CD4-positive, alpha-beta T cell treated with Interleukin-21 for 1 hour (primary cell): Measurements from ENCODE around the gene FAM20C.

Source experiments
- DNase-seq: peaks from one replicate; pipeline ENCODE4 v3.0.0-alpha.2; 2020

The FAM20C gene

DNA sequence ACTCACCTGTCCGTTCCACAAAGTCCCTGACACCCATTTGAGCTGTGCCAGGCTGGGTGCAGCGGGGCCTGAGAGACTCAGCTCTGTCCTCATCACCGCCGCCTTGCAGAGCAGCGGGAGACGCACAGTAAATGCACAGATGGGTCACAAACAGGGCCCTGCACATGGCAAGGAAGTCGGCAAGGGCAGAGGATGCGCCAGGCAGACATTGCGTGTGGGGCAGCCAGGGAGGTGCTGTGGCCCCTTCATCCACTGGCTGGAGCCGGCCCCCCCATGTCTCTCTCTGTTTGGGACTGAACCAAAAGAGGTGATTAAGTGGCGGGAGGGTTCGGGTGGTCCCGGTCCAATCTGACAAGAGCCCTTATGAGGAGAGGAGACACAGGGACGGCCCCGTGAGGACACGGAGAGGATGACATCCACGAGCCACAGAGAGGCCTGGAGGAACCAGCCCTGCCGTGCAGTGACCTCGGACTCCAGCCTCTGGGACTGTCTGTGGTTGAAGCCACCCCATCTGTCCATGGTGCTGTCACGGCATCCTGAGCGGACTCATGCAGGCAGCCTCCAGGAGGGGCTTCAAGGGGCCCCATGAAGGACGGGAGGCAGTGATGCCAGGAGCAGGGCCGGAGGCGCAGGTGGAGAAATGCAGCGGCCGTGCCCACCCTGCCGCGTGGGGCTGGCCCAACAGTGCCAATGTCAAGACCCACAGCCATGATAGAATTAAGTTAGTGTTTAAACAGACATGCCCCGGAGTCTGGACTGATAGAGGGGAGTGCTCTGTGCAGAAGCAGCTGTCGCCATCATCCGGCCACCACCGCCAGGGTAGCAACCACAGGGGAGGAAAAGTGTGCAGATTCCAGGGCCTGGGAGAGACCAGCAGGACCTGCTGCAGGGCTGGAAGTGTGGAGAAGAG lies 69.2 kb downstream of the FAM20C start:
- DNase-seq, result no peak

DNA sequence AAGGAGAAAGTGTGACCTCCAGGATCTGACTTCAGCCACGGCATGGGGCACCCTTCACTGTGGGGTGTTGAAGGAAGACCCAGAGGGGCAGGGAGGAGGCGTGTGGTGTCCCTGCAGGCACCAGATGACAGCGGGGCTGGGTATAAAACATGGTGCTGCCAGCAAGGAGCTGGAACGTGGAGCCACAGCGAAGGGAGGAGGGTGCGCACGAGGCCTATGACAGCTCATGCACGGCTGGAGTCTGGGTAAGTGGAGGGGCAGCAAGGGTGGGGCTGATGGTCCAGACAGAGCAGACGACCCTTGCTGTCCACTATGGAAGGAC lies 69.8 kb downstream of the FAM20C start:
- DNase-seq, result no peak

DNA sequence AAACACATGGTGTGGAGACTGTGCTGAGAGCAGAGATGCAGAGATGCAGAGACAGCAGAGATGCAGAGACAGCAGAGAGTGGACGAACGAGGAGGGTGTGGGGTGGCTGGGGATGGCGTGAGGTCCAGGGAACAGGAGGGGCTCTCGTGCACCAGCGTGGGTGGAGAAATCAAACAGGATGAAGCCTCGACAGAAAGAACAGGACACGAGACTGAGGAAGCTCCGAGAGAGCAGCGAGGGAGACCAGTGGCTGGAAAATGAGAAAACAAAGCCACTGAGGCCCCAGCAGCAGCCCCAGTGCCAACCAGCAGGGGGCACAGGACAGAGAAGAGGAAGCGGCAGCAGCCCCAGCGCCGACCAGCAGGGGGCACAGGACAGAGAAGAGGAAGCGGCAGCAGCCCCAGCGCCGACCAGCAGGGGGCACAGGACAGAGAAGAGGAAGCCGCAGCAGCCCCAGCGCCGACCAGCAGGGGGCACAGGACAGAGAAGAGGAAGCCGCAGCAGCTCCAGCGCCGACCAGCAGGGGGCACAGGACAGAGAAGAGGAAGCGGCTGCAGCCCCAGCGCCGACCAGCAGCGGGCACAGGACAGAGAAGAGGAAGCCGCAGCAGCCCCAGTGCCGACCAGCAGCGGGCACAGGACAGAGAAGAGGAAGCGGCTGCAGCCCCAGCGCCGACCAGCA lies 70.4 kb downstream of the FAM20C start:
- DNase-seq, result peak; percentile 61

DNA sequence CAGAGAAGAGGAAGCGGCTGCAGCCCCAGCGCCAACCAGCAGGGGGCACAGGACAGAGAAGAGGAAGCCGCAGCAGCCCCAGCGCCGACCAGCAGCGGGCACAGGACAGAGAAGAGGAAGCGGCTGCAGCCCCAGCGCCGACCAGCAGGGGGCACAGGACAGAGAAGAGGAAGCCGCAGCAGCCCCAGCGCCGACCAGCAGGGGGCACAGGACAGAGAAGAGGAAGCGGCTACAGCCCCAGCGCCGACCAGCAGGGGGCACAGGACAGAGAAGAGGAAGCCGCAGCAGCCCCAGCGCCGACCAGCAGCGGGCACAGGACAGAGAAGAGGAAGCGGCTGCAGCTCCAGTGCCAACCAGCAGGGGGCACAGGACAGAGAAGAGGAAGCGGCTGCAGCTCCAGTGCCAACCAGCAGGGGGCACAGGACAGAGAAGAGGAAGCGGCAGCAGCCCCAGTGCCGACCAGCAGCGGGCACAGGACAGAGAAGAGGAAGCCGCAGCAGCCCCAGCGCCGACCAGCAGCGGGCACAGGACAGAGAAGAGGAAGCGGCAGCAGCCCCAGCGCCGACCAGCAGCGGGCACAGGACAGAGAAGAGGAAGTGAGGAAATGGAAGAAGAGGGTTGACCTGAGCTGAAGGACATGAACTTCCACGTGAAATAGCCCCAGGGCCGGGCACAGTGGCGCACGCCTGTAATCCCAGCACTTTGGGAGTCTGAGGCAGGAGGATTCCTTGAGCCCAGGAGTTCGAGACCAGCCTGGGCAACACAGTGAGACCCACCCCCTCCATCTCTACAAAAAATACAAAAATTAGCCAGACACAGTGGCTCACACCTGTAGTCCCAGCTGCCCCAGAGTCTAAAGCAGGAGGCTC lies 71.3 kb downstream of the FAM20C start:
- peak; percentile 74 for DNase-seq

DNA sequence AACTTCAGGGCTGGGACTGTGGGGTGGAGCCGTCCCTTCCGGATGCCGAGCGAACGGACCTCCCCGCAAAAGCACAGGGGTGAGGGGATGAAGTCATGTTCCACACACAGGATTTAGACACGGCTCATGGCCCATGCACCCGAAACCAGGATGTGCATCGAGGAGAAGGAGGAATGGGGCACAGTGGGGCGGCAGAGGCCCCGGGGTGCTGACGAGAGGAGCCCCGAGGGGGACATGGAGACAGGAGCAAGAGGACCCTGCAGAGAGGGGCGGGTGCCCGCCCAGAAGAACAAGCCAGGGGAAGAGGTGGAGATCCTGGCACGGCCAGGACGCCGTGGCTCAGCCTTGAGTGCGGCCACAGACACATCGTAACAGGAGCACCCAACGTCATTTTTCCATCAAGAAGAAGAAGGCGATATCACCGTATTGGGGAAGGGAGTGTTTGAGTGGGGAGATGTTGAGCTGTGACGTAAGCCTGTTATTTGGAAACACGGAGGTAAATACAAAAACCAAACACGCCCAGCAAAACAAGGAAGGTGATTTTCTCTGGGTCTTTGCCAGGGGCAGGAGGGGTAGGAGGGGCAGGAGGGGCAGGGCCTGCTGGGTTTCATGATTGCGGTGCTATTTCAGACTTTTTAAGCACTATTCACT lies 72.3 kb downstream of the FAM20C start:
- no peak for DNase-seq

DNA sequence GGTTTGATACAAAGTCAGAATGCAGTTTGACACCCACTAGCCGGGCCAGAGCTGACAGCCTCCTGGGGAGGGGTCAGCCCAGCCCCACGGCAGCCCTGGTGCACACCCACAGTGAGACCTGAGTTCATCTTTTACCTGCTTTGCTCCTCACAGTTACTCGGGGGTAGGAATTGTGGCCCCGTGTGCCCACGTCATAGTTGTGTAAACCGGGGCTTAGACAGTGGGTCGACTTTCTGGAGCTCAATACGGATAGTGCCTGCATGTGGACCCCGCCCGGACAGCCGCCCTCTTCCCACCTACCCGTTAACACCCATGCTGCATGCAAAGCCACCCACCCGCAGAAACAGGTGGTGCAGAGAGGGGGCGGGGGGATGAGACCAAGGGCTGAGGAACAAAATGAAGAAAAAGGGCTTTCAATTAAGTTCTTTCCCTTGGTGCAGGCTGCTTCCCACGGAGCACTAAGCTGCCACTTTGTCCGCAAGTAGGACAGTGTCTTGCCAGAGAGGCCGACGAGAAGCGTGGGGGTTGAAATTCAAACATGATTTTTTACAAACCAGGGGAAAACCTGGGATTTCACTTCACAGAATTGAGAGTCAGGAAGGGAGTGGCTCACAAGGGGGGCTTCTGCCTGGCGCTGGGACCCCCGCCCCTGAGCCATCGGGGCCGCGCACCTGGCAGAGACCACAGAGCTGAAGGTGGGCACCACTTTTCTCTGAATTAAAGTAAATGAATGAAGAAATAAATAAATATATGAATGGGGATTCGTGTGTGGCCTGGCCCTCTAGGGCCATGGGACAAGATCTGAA lies 73.0 kb downstream of the FAM20C start:
- no peak for DNase-seq

DNA sequence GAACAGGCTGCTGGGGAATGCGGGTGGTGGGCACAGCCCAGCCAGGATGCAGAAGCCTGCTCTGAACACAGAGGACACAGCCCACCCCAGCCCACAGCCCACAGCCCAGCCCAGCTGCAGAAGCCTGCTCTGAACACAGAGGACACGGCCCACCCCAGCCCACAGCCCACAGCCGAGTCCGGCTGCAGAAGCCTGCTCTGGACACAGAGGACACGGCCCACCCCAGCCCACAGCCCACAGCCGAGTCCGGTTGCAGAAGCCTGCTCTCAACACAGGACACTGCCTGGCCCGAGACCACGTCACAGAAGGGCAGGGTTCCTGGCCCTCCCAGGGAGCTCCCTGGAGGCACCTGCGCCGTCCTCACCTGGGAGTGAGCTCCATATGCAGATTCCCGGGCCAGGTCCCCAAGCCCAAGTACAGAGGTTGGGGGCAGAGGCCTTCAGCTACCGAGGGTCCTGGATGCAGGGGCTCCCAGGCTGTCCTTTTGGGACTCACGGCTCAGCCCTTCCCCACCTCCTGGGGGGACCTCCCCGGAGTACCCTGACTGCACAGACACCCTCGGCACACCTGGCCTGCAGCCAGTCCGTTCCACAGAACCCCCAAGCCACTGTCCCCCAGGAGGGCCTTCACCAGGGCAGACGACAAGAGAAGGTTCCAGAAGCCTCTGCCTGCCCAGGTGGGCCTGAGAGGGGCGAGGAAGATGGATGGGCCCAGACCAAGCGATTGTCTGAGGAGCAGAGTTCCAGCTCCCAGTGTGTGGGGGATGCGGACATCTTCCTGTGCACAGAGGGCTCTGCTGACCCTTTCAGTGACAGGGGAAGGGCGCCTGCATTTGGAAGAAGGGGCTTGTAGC lies 73.9 kb downstream of the FAM20C start:
- no peak for DNase-seq

DNA sequence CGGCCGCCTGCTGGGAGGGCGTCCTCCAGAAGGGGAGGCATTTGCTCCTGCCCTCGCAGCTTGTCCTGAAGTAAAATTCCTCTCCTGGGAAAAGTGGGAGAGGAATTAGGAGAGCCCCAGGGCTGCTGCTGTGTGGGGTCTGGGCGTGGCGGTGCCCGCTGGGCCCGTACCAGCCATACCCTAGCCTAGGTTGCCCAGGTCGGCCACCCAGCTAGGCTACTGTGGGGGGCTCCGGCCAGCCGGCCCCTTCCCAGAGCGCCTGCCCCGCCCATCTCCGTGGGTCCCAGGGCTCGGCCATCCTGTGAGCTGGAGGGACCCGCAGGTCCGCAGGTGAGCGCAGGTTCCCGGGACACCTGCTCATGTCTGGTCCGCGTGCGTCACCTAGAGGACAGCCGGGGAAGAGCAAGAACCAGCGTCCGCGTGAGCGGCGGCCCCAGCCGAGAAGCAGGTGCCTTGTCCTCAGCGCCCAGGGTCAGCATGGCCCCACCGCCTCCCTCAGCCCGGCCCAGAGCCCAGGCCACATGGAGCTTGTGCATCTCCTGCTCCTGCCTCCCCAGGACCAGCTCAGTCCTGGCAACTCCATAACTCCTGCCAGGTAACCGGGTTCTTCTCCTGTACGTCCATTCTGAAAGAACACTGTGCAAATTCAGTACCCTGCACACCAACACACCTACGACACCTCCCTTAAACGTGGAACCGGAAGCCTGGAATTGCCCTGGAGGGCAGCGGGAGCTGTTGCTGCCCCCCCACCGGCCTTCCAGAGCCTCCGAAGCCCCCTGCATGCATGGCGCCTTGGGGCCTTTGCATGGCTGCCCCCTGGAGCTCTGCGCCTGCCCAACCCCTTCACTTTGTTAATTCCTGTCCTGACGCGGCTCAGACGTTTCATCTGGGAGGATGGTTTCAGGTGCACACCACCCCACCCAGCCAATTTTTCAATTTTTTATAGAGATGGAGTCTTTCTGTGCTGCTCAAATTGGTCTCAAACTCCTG lies 74.8 kb downstream of the FAM20C start:
- no peak for DNase-seq

DNA sequence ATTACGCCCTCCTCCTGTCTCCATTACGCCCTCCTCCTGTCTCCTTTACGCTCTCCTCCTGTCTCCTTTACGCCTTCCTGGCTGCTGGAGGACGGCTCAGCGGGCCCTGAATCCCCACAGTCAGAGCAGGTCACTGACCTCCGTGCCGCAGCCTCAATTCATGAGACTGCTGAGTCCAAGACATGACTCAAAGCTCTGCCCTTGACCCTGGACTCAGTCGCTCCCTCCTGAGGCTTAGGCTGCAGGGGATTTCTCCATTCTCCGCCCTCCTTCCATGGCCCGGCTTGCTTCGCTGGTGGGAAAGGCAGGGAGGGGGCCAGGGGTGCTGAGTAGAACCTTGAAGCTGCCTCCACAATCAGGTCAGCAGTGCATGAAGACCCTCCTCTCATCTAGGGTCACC lies 76.6 kb downstream of the FAM20C start:
- no peak for DNase-seq

DNA sequence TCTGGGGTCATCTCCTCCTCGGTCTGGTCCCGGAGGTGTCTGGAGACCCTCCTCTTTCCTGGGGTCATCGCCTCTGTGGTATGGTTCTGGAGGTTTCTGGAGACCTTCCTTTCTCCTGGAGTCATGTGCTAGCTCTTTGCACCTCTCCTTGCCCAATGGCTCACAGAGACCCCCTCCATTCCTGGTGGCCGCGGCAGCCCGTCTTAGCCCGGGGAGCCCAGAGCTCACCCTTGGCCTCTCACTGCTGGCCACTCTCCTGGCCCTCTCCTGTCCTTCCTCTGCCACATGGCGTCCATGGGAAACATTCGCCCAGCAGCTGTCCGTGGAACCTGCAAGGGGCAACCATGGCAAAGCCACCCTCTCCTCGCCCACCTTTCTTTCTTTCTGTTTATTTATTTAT lies 77.3 kb downstream of the FAM20C start:
- DNase-seq, result no peak

DNA sequence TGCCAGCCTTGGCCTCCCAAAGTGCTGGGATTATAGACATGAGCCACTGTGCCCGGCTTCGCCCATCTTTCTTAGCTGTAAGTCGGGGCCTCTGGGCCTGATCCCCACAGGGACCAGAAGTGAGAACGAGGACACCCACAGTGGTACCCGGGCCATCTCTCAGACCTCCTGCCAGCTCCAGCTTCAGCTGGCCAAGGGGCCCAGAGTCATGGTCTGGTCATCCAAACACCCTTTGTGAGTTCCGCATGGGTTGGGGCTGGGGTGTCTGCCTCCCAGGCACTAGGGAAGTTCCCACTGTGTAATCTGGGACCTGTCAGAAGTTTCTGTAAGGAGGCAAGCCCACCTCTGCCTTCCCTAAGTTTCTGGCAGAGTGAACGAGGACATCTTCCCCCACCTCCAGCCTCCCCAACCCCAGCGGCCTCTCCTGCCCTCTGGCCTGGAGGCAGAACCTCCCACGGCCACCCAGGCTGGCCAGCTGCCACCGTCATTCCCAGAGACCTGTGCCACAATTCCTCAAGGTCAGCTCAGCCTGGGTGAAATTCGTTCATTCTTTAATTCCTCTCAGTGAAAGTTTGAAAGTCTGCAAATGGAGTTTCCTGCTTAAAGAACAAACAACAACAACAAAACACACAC lies 78.1 kb downstream of the FAM20C start:
- no peak for DNase-seq

DNA sequence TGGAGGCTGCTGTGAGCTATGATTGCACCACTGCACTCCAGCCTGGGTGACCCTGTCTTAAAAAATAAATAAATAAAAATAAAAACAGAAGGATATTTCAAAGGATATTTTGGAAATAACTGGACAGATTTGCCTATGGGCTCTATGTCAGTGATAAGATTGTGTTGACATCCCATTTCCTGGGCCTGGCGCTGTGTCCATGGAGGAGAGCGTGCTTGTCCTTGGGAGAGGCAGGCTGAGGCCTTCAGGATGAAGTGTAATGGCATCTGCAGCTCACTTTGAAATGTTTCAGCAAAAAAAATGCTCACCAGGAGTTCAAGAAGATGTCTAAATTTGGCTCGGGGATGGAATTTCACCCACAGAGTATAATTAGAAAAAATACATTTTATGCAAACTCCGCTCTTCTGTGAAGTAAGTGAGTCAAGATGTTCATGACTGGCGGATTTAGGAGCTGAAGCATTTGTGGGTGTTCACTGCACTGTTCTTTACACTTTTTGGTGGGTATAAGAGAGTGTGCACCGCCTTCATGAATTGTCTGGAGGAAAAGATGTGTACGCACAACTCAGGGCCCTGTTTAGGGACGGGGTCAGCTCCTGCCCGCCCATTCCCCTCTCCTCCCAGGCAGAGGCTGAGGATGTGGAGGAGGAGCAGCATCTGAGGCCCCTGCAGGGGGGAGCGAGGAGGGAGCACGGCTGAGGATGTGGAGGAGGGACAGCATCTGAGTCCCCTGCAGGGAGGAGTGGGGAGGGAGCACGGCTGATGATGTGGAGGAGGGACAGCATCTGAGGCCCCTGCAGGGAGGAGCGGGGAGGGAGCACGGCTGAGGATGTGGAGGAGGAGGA lies 79.1 kb downstream of the FAM20C start:
- no peak for DNase-seq

DNA sequence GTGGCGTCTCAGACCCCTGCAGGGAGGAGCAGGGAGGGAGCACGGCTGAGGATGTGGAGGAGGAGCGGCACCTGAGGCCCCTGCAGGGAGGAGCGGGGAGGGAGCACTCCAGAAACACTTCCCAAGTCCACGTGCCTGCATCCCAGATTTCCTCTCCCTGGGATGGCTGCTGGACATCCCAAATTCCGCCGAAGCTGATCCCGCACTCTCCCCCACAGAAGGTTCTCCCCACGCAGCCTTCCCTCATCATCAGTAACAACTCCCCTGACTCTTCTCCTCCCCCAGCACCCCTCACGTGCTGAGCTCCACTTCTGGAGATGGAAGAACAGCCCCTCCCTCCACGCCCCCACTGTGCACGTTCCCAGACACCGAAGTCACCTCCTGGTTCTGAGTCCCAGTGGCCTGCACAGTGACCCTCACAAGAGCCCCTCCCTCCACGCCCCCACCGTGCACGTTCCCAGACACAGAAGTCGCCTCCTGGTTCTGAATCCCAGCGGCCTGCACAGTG lies 79.8 kb downstream of the FAM20C start:
- DNase-seq, result no peak

DNA sequence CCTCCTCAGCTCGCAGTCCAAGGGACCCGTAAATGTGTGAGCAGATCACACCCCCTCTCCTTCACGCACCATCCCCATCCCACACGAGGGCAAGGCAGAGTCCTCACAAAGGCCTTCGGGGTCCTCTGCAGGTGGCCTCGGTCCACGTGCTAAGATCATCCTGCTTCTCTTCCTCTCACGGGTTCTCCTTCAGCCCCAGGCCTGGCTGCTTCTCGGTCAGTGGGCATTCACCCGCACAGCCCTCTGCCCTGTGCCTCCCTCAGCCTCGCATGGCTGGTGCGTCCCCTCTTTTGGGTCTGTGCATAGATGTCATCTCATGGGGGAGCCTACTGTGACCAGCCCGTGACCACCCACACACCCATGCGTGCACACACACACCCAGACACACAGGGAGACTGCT lies 80.3 kb downstream of the FAM20C start:
- no peak for DNase-seq

DNA sequence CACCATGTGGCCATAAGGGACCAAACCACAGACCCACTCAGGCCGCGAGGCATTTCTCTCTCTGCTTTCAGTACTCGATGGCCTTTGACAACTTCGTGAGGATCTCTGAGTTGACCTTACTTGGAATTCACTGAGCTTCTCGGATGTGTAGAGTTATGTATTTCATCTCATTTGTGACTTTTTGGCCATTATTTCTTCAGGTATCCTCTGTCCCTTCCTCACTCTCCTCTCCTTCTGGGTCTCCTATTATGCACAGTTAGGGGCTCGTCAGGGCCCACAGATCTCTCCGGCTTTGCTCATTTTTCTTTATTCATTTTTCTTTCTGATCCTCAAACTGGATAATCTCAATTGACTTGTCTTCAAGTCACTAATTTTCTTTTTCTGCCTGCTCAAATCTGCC lies 81.0 kb downstream of the FAM20C start:
- no peak for DNase-seq

DNA sequence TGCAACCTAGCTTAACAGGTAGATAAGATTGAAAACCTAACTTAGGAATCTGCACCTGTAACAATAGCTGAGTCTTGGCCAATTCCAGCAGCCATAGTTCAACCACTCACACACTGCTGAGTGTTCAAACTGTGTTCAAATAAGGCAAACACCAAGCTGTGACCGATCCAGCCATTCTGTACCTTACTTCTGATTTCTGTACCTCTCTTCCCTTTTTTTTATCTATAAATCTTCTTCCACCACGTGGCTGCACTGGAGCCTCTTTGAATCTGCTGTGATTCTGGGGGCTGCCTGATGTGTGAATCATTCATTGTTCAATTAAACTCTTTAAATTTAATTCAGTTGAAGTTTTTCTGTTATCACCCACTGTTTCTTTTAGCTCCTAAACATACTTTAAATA lies 81.9 kb downstream of the FAM20C start:
- no peak for DNase-seq

DNA sequence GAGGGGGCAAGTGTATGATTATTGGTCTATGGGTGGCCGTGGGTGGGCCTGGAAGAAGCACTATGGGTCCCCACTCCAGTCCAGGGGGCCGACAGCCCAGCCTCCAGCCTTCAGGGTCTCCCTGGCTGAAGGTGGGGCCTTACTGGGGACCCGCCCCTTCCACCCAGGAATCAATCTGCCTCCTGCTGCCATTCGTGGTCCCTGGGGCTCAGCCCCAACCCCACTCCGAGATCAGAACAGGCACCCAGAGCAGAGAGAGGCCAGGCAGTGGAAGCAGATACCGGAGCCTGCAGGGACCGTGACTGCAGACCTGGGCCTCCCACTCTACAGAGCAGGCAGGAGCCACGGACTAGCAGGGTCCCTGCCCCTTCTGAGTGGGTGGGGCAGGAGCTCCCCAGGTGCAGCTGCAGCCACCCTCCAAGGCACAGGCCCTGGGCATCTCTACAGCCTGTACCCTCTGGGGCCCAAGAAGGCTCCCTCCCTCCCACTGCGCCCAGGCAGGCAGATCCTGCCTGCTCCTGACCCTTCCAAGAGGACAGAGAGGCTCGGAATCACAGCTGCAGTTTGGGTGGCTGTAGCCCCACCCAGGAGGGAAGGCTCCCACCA lies 84.0 kb downstream of the FAM20C start:
- no peak for DNase-seq

DNA sequence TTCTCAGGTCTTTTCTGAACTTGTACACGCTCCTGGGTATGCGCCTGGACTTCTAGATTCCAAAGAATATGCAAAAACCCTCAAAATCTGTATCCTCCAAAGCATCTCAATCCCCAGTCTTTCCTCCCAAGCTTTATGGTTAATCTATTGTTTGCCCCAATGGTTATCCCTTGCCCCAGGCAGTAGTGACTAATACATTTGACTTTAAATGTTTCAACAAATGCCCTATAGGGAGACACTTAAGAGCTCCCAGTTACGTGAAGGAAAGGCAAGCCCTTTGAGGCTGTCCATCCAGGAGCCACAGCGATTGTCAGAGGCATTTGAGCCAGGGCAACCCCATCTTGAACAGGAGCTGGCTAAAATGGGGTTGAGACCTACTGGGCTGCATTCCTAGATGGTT lies 84.9 kb downstream of the FAM20C start:
- no peak for DNase-seq
